MM.1S (cell line): ENCODE measurements around the gene PAK1.
"Not testable (repeated sequence)": the region's sequence is repeated elsewhere in the genome, so short reads cannot be mapped to it uniquely, and the experiment has no call there.

ENCODE experiments used
- DNase-seq: peaks from one replicate; pipeline ENCODE4 v3.0.0-alpha.2; 2015
- H2AFZ ChIP-seq: fragments of 300-600 bp; sonication (generic); 2 replicates; pipeline ENCODE4 v1.6.0; 2016; ENCODE audit warnings: antibody characterized with exemption, low read length
- H3F3A ChIP-seq: fragments of 300-600 bp; sonication (generic); 2 replicates; pipeline ENCODE4 v1.6.1; 2016; ENCODE audit warnings: mild to moderate bottlenecking, antibody characterized with exemption, low read length, moderate library complexity, mixed read lengths; ENCODE audit not compliant: insufficient read depth
- H3K27ac ChIP-seq: fragments of 300-600 bp; sonication (generic); 2 replicates; pipeline ENCODE4 v1.5.1; 2016; ENCODE audit warnings: mild to moderate bottlenecking, low read length
- H3K27me3 ChIP-seq: fragments of 300-600 bp; sonication (generic); replicated peaks from 2 replicates; pipeline ENCODE4 v1.6.0; 2016; ENCODE audit warnings: low read length; ENCODE audit not compliant: insufficient read depth
- H3K36me3 ChIP-seq: fragments of 300-600 bp; sonication (generic); replicated peaks from 2 replicates; pipeline ENCODE4 v1.6.1; 2016; ENCODE audit warnings: mild to moderate bottlenecking, low read length, mixed read lengths; ENCODE audit not compliant: insufficient read depth
- H3K4me1 ChIP-seq: fragments of 300-600 bp; sonication (generic); 2 replicates; pipeline ENCODE4 v1.6.1; 2016; ENCODE audit warnings: low read length, mixed read lengths
- H3K4me2 ChIP-seq: fragments of 300-600 bp; sonication (generic); 2 replicates; pipeline ENCODE4 v1.6.0; 2016; ENCODE audit warnings: low read depth, low read length
- H3K4me3 ChIP-seq: fragments of 300-600 bp; sonication (generic); 2 replicates; pipeline ENCODE4 v1.5.1; 2016; ENCODE audit warnings: low read length, mixed read lengths
- H3K79me2 ChIP-seq: fragments of 300-600 bp; sonication (generic); 2 replicates; pipeline ENCODE4 v1.6.1; 2016; ENCODE audit warnings: mixed run types, low read length, mixed read lengths
- H3K9ac ChIP-seq: fragments of 300-600 bp; sonication (generic); 2 replicates; pipeline ENCODE4 v1.6.1; 2016; ENCODE audit warnings: low read length, mixed read lengths
- H3K9me2 ChIP-seq: fragments of 300-600 bp; sonication (generic); replicated peaks from 2 replicates; pipeline ENCODE4 v1.6.1; 2016; ENCODE audit warnings: mild to moderate bottlenecking, low read length, mixed read lengths; ENCODE audit not compliant: insufficient read depth
- H3K9me3 ChIP-seq: fragments of 300-600 bp; sonication (generic); replicated peaks from 2 replicates; pipeline ENCODE4 v1.6.1; 2016; ENCODE audit warnings: mild to moderate bottlenecking, low read length, mixed read lengths; ENCODE audit not compliant: insufficient read depth
- H4K20me1 ChIP-seq: fragments of 300-600 bp; sonication (generic); 2 replicates; pipeline ENCODE4 v1.6.1; 2016; ENCODE audit warnings: mild to moderate bottlenecking, low read length, moderate library complexity, mixed read lengths; ENCODE audit not compliant: insufficient read depth
- CTCF ChIP-seq: fragments of 300-600 bp; sonication (generic); IDR thresholded peaks from 2 replicates; pipeline ENCODE4 v1.5.1; 2016; ENCODE audit warnings: antibody characterized with exemption, low read length, mixed read lengths
- EZH2 ChIP-seq: fragments of 300-600 bp; sonication (generic); optimal IDR thresholded peaks from 2 replicates; pipeline ENCODE3; 2017; ENCODE audit warnings: low read depth, mild to moderate bottlenecking, antibody characterized with exemption, low read length, mixed read lengths
- EZH2phosphoT487 ChIP-seq: fragments of 300-600 bp; sonication (generic); IDR thresholded peaks from 2 replicates; pipeline ENCODE4 v1.6.1; 2018; ENCODE audit warnings: antibody characterized with exemption, low read length

Gene PAK1

GRCh38 chr11:77386178-77386577, 87.7 kb downstream of the PAK1 start:
- H3K9me3 ChIP-seq: no peaks in the 10 kb centered on the region
- no peak overlapping the region for H3K27ac ChIP-seq
- no peak overlapping the region for H2AFZ ChIP-seq
- no peaks in the 10 kb centered on the region for H3F3A ChIP-seq
- H3K4me1 ChIP-seq: no peaks in the 10 kb centered on the region
- no peak for DNase-seq
- no peaks in the 10 kb centered on the region for H3K36me3 ChIP-seq
- H3K9ac ChIP-seq: no peak overlapping the region
- H3K27me3 ChIP-seq: no peaks in the 10 kb centered on the region
- no peaks in the 10 kb centered on the region for H4K20me1 ChIP-seq
- H3K4me2 ChIP-seq: no peak overlapping the region
- no peaks in the 10 kb centered on the region for H3K79me2 ChIP-seq
- TF ChIP-seq EZH2phosphoT487 (no peak), CTCF (no peak), EZH2 (no peak)
- H3K9me2 ChIP-seq: no peaks in the 10 kb centered on the region
- H3K4me3 ChIP-seq: no peak overlapping the region

- H2AFZ ChIP-seq: not testable (repeated sequence)
Observed at GRCh38 chr11:77385255-77385771, 88.6 kb downstream of the PAK1 start.

GRCh38 chr11:77384571-77384970, 89.3 kb downstream of the PAK1 start:
- TF ChIP-seq CTCF (no peak), EZH2 (no peak), EZH2phosphoT487 (no peak)
- Histone ChIP-seq H3K9ac (no peak overlapping the region), H3K27ac (no peak overlapping the region), H3K4me1 (no peaks in the 10 kb centered on the region), H3K9me3 (no peaks in the 10 kb centered on the region), H2AFZ (no peak overlapping the region), H3K36me3 (no peaks in the 10 kb centered on the region), H3K9me2 (no peaks in the 10 kb centered on the region), H3F3A (no peaks in the 10 kb centered on the region), H3K79me2 (no peaks in the 10 kb centered on the region), H3K4me2 (no peak overlapping the region), H4K20me1 (no peaks in the 10 kb centered on the region), H3K27me3 (no peaks in the 10 kb centered on the region), H3K4me3 (no peak overlapping the region)
- no peak for DNase-seq

More at GRCh38 chr11:77385255-77385771, 88.6 kb downstream of the PAK1 start:
- not testable (repeated sequence) for H3K9ac ChIP-seq, H3K9me3 ChIP-seq, H3K36me3 ChIP-seq, H3K79me2 ChIP-seq, H3F3A ChIP-seq, H3K4me3 ChIP-seq, H3K27me3 ChIP-seq, H4K20me1 ChIP-seq, H3K9me2 ChIP-seq, H3K4me1 ChIP-seq, H3K4me2 ChIP-seq, H3K27ac ChIP-seq, DNase-seq

DNA sequence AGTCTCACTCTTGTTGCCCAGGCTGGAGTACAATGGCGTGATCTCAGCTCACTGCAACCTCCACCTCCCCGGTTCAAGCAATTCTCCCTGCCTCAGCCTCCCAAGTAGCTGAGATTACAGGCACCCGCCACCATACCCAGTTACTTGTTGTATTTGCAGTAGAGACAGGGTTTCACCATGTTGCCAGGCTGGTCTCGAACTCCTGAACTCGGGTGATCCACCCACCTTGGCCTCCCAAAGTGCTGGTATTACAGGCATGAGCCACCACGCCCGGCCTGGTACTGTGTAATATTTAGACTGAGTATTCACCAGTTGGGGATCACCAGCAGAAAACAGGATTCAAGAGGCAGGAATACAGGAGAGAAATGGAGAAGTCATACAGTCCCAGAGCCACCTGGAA, 90.5 kb downstream of the PAK1 start:
- H4K20me1 ChIP-seq, H3K27ac ChIP-seq, H3K4me3 ChIP-seq, H3K4me2 ChIP-seq, DNase-seq, H3K27me3 ChIP-seq, H2AFZ ChIP-seq, H3F3A ChIP-seq, H3K4me1 ChIP-seq, H3K9me3 ChIP-seq, H3K36me3 ChIP-seq, H3K9me2 ChIP-seq, H3K9ac ChIP-seq, H3K79me2 ChIP-seq: not testable (repeated sequence)
